H1 (cell line): Measurements from ENCODE around the gene NLRC3. TPM values are rescaled to one million over a fixed set of nuclear protein-coding genes. Genes with fewer than 3 reads are reported as not detected.

Source experiments
- CTCF ChIA-PET: fragments of 300-600 bp; sonication (Branson Sonifier 250); formaldehyde crosslinking; loops from one replicate; lab custom pipeline; 2021; ENCODE audit not compliant: partially characterized antibody; lab: Charles Lee
- POLR2A ChIA-PET: fragments of 300-600 bp; sonication (Branson Sonifier 250); formaldehyde crosslinking; loops from one replicate; lab custom pipeline; 2021; ENCODE audit warnings: inconsistent platforms; ENCODE audit not compliant: partially characterized antibody; lab: Charles Lee
- DNase-seq, 2 experiments: peaks; one replicate each; pipeline versions ENCODE4 v3.0.0 to v3.0.0-alpha.2; 2010 to 2022; ENCODE audit warnings: low spot score in 2 of 2, low read depth in 1 of 2, mixed read lengths in 1 of 2
- FAIRE-seq: peaks from 2 replicates; lab custom pipeline; 2011; peaks lifted over from hg19 to GRCh38; lab: Jason Lieb, UNC
- H2AFZ ChIP-seq: 2 replicates; pipeline ENCODE4 v1.8.1; 2012; ENCODE audit warnings: low read length, inconsistent platforms
- H2AK5ac ChIP-seq: 2 replicates; pipeline ENCODE4 v1.6.1; 2013; ENCODE audit warnings: low read depth, low read length
- H2BK120ac ChIP-seq: replicated peaks from 2 replicates; pipeline ENCODE3; 2013; ENCODE audit warnings: low read depth, low read length, inconsistent platforms
- H2BK12ac ChIP-seq: 2 replicates; pipeline ENCODE4 v1.6.1; 2013; ENCODE audit warnings: low read depth, low read length
- H2BK15ac ChIP-seq: 2 replicates; pipeline ENCODE4 v1.6.1; 2013; ENCODE audit warnings: low read length
- H2BK20ac ChIP-seq: 2 replicates; pipeline ENCODE4 v1.6.1; 2013; ENCODE audit warnings: low read length
- H2BK5ac ChIP-seq: 2 replicates; pipeline ENCODE4 v1.6.1; 2013; ENCODE audit warnings: low read depth, low read length
- H3K14ac ChIP-seq: 2 replicates; pipeline ENCODE4 v1.6.1; 2013; ENCODE audit warnings: inconsistent platforms; ENCODE audit not compliant: insufficient read length
- H3K18ac ChIP-seq: 2 replicates; pipeline ENCODE4 v1.6.1; 2013; ENCODE audit warnings: low read length; ENCODE audit errors: extremely low read depth
- H3K23ac ChIP-seq: 2 replicates; pipeline ENCODE4 v1.6.1; 2013; ENCODE audit warnings: inconsistent platforms; ENCODE audit not compliant: insufficient read length
- H3K23me2 ChIP-seq: 2 replicates; pipeline ENCODE4 v1.6.1; 2013; ENCODE audit warnings: low read depth, low read length
- H3K27ac ChIP-seq: 2 replicates; pipeline ENCODE4 v1.6.1; 2011; ENCODE audit warnings: low read depth, low read length, inconsistent platforms
- H3K27me3 ChIP-seq, 4 experiments: replicated peaks in 1 of 4; 1 replicate in 1 of 4; 2 replicates in 3 of 4; pipeline versions ENCODE4 v1.6.1 to v1.8.1; 2011 to 2013; ENCODE audit warnings: low read length in 3 of 4, mild to moderate bottlenecking in 3 of 4, inconsistent platforms in 2 of 4, mixed read lengths in 2 of 4, moderate library complexity in 1 of 4; ENCODE audit not compliant: control insufficient read depth in 3 of 4, insufficient read depth in 3 of 4; ENCODE audit errors: extremely low read depth in 1 of 4
- H3K36me3 ChIP-seq, 4 experiments: 2 replicates each; pipeline versions ENCODE4 v1.6.1 to v1.8.1; 2011 to 2013; ENCODE audit warnings: mild to moderate bottlenecking in 4 of 4, low read length in 3 of 4, moderate library complexity in 2 of 4, control low read depth in 1 of 4, inconsistent platforms in 1 of 4; ENCODE audit not compliant: insufficient read depth in 4 of 4, control insufficient read depth in 2 of 4
- H3K4ac ChIP-seq: replicated peaks from 2 replicates; pipeline ENCODE3; 2013; ENCODE audit warnings: low read length, low read depth, mixed read lengths, inconsistent platforms; ENCODE audit not compliant: insufficient read length
- H3K4me1 ChIP-seq, 4 experiments: replicated peaks in 1 of 4; 1 replicate in 1 of 4; 2 replicates in 3 of 4; pipeline versions ENCODE4 v1.6.1 to v1.8.1; 2011 to 2013; ENCODE audit warnings: low read length in 3 of 4, inconsistent platforms in 2 of 4, mixed read lengths in 1 of 4; ENCODE audit not compliant: insufficient read depth in 4 of 4, control insufficient read depth in 3 of 4
- H3K4me2 ChIP-seq, 2 experiments: 2 replicates each; pipeline versions ENCODE4 v1.6.1 to v1.8.1; 2011 to 2013; ENCODE audit warnings: low read depth in 2 of 2, low read length in 2 of 2, control low read depth in 1 of 2, inconsistent platforms in 1 of 2, mild to moderate bottlenecking in 1 of 2; ENCODE audit not compliant: insufficient read depth in 1 of 2
- H3K4me3 ChIP-seq, 4 experiments: fragments of 200-600, 300-600 bp in 1 of 4; sonication (generic), shearing (Covaris generic), sonication (Bioruptor Twin) in 1 of 4; 2 replicates each; pipeline versions ENCODE4 v1.5.1 to v1.8.1; 2011 to 2016; ENCODE audit warnings: low read length in 4 of 4, low read depth in 3 of 4, control low read depth in 2 of 4, inconsistent platforms in 2 of 4, mild to moderate bottlenecking in 2 of 4, mixed read lengths in 1 of 4, moderate library complexity in 1 of 4; ENCODE audit not compliant: insufficient read depth in 2 of 4; ENCODE audit errors: extremely low read depth in 1 of 4
- H3K56ac ChIP-seq: replicated peaks from 2 replicates; pipeline ENCODE3; 2013; ENCODE audit warnings: low read depth, mild to moderate bottlenecking, mixed read lengths, low read length, inconsistent platforms; ENCODE audit not compliant: insufficient read length
- H3K79me1 ChIP-seq: 2 replicates; pipeline ENCODE4 v1.6.1; 2013; ENCODE audit warnings: low read depth, low read length, control low read depth
- H3K79me2 ChIP-seq, 2 experiments: 2 replicates each; pipeline versions ENCODE4 v1.6.1 to v1.8.1; 2012 to 2013; ENCODE audit warnings: low read length in 2 of 2, mild to moderate bottlenecking in 2 of 2, inconsistent platforms in 1 of 2; ENCODE audit not compliant: insufficient read depth in 2 of 2, control insufficient read depth in 1 of 2
- H3K9ac ChIP-seq, 4 experiments: replicated peaks in 1 of 4; 1 replicate in 1 of 4; 2 replicates in 3 of 4; pipeline versions ENCODE4 v1.6.1 to v1.8.1; 2011 to 2013; ENCODE audit warnings: low read depth in 3 of 4, low read length in 3 of 4, control low read depth in 2 of 4, mild to moderate bottlenecking in 2 of 4, moderate library complexity in 2 of 4, inconsistent platforms in 1 of 4; ENCODE audit errors: extremely low read depth in 1 of 4
- H3K9me3 ChIP-seq, 2 experiments: 2 replicates each; pipeline versions ENCODE4 v1.6.1 to v1.8.1; 2012 to 2013; ENCODE audit warnings: mild to moderate bottlenecking in 2 of 2, moderate library complexity in 2 of 2, control low read depth in 1 of 2, inconsistent platforms in 1 of 2, low read depth in 1 of 2, low read length in 1 of 2, mixed read lengths in 1 of 2; ENCODE audit not compliant: insufficient read depth in 2 of 2
- H4K20me1 ChIP-seq, 2 experiments: replicated peaks in 1 of 2; 2 replicates each; pipeline versions ENCODE3 to v1.8.1; 2011 to 2013; ENCODE audit warnings: inconsistent platforms in 2 of 2, low read length in 2 of 2, mild to moderate bottlenecking in 1 of 2; ENCODE audit not compliant: insufficient read depth in 2 of 2, control insufficient read depth in 1 of 2
- H4K5ac ChIP-seq: 2 replicates; pipeline ENCODE4 v1.6.1; 2013; ENCODE audit warnings: low read length, low read depth, mixed read lengths, inconsistent platforms; ENCODE audit not compliant: insufficient read length
- H4K8ac ChIP-seq: 2 replicates; pipeline ENCODE4 v1.8.0; 2013; ENCODE audit warnings: mild to moderate bottlenecking, moderate library complexity, low read length, inconsistent platforms; ENCODE audit not compliant: insufficient read depth; ENCODE audit errors: extremely low read depth
- H4K91ac ChIP-seq: replicated peaks from 2 replicates; pipeline ENCODE3; 2013; ENCODE audit warnings: low read length, mixed read lengths, inconsistent platforms; ENCODE audit not compliant: insufficient read length
- CBX5 ChIP-seq: fragments of 300-800, 300-1000 bp; sonication (generic); IDR thresholded peaks from 2 replicates; pipeline ENCODE4 v1.7.1; 2016; ENCODE audit warnings: antibody characterized with exemption, low read length, low read depth
- KDM1A ChIP-seq: fragments of 200-600, 300-600 bp; sonication (generic); IDR thresholded peaks from 2 replicates; pipeline ENCODE4 v1.7.1; 2016; ENCODE audit warnings: mild to moderate bottlenecking, low read length, borderline replicate concordance
- WGBS, 2 experiments: shearing (Covaris generic) in 1 of 2; methylation state at CpG; one replicate each; pipeline versions ENCODE4 v1.1.6 to v1.1.7; 2013 to 2015; ENCODE audit warnings: low lambda C conversion rate in 2 of 2, mixed read lengths in 2 of 2, inconsistent platforms in 1 of 2, low coverage in 1 of 2, missing lambda C conversion rate in 1 of 2; ENCODE audit not compliant: insufficient replicate concordance in 2 of 2, insufficient coverage in 1 of 2, insufficient read length in 1 of 2; ENCODE audit errors: extremely low coverage in 1 of 2, missing lambda C conversion rate in 1 of 2; 5-methylcytosine and 5-hydroxymethylcytosine counted together
- polyA plus RNA-seq, 7 experiments: library from polyadenylated mRNA; depleted of rRNA in 3 of 7; stranded (reverse) in 5 of 7; unstranded in 2 of 7; fragments of >200 nt in 5 of 7; fragments of 200-250 nt in 2 of 7; gene quantifications; 1 replicate in 5 of 7; 2 replicates in 1 of 7; 4 replicates in 1 of 7; pipeline versions ENCODE4 v1.2.1 to v1.2.3, GENCODE V29; 2011 to 2013; ENCODE audit warnings: missing spikeins in 2 of 7, mixed read lengths in 2 of 7
- total RNA-seq: library from RNA; stranded (reverse); fragmentation: NEBNext Ultra II Directional; extraction: Animal tissue kit (Norgen Biotek cat#: 25700); gene quantifications from 2 replicates; pipeline ENCODE4 v1.2.1, GENCODE V29; 2021

Gene NLRC3
- total and polyA plus RNA-seq, 2 of the 8 experiments (the other 6 are each of a cell fraction or from before 2014, with no cell fraction given), result 0.18 to 0.20 TPM

GRCh38 chr16:3569851-3570250, 7.4 kb downstream of the NLRC3 start:
- H3K14ac ChIP-seq, result no peak overlapping the region
- POLR2A ChIA-PET, result interaction anchor here (0.8 kb wide), 1 partner anchor 10 kb away, joined by 3 read pairs; no protein-coding TSS in a partner anchor
- H3K23me2 ChIP-seq, result no peaks in the 10 kb centered on the region
- no peak overlapping the region for H3K4ac ChIP-seq
- H3K4me2 ChIP-seq, result no peak overlapping the region
- peak; percentile 41; the same call in 1 of the 2 replicates for TF ChIP-seq KDM1A
- no peak for TF ChIP-seq CBX5
- TF ChIP-seq, all 59 proteins: peak for 1
- H3K4me3 ChIP-seq, result no peak overlapping the region
- H2BK120ac ChIP-seq, result no peak overlapping the region
- no peaks in the 10 kb centered on the region for H4K20me1 ChIP-seq
- FAIRE-seq (no peak), DNase-seq (no peak)
- H3K27me3 ChIP-seq, result no peaks in the 10 kb centered on the region
- no peak overlapping the region for H2AFZ ChIP-seq
- H3K36me3 ChIP-seq, result no peaks in the 10 kb centered on the region
- no peak overlapping the region for H2BK12ac ChIP-seq
- 93% methylated on average over 2 of the region's 2 CpGs; no CpG with 5 or more reads in 1 of the 2 experiments for WGBS, 2 experiments
- CTCF ChIA-PET, result interaction anchor here (0.8 kb wide), 1 partner anchor 60 kb away, joined by 3 read pairs; no protein-coding TSS in a partner anchor
- H3K9ac ChIP-seq, result no peak overlapping the region
- H3K23ac ChIP-seq, result no peak overlapping the region
- H2BK15ac ChIP-seq, result no peak overlapping the region
- no peak overlapping the region for H3K18ac ChIP-seq
- no peak overlapping the region for H3K56ac ChIP-seq
- no peaks in the 10 kb centered on the region for H3K79me1 ChIP-seq
- no peak overlapping the region for H4K8ac ChIP-seq
- peaks cover 0 to 4% (median 2%) of the 10 kb centered on the region in 4 experiments; a peak in 2 of 7 replicates for H3K4me1 ChIP-seq
- no peak overlapping the region for H3K27ac ChIP-seq
- no peaks in the 10 kb centered on the region for H3K79me2 ChIP-seq
- H2BK5ac ChIP-seq, result no peak overlapping the region
- no peak overlapping the region for H2BK20ac ChIP-seq
- H2AK5ac ChIP-seq, result no peak overlapping the region
- H4K5ac ChIP-seq, result no peak overlapping the region
- 0 out of 4 replicates have a peak, but pooled peaks cover 4 to 6% of the 10 kb centered on the region in 2 experiments for H3K9me3 ChIP-seq
- H4K91ac ChIP-seq, result no peak overlapping the region
